ENCODE data around the gene OBSCN.

OBSCN gene

DNA sequence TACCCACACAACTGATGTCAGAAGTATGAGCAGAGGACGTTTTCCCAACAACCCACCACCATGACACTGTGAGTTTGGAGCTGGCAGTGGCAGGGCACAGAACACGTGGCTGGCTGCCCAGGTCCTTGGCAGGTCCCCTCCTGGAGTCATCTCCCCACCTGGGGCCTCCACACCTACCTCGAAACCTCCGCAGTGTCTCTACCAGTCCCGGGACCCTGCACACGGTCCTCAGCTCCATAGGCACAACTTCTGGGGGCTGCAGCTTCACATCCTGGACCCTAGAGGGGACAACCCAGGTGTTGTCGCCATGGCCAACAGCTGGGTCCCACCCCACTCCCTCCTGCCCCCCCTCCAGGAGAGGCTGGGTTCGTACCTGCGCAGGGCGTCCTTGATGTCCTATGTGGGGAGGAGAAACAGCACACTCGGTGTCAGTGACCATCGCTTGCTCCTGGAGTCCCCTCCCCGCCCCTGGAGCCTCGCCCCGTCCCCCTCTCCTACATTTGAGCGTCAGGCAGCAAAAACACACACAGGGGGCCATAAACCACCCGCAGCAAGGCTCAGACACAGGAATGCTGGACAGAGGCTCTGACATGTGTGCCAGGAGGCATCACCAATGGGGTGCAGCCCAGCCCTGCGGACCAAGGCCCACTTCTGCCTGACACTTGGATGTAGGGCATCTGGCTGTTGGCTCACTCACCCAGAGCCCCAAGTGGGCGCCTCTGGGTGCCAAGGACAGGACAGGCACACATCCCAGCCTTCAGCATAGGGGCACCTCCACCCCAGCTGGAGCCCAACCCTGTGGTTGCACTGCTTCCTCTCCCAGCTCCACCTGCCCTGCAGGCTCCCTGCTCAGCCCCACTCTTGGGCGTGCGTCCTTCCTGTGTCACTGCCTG is 189.2 kb downstream of the OBSCN start:
- DNase-seq (ENCODE audit: low read depth): no peak
- TF ChIP-seq, protein P1, sequence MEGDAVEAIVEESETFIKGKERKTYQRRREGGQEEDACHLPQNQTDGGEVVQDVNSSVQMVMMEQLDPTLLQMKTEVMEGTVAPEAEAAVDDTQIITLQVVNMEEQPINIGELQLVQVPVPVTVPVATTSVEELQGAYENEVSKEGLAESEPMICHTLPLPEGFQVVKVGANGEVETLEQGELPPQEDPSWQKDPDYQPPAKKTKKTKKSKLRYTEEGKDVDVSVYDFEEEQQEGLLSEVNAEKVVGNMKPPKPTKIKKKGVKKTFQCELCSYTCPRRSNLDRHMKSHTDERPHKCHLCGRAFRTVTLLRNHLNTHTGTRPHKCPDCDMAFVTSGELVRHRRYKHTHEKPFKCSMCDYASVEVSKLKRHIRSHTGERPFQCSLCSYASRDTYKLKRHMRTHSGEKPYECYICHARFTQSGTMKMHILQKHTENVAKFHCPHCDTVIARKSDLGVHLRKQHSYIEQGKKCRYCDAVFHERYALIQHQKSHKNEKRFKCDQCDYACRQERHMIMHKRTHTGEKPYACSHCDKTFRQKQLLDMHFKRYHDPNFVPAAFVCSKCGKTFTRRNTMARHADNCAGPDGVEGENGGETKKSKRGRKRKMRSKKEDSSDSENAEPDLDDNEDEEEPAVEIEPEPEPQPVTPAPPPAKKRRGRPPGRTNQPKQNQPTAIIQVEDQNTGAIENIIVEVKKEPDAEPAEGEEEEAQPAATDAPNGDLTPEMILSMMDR (IDR thresholded peaks at IDR 0.05; ENCODE audit: control insufficient read depth, extremely low read depth, insufficient read depth): no peak

DNA sequence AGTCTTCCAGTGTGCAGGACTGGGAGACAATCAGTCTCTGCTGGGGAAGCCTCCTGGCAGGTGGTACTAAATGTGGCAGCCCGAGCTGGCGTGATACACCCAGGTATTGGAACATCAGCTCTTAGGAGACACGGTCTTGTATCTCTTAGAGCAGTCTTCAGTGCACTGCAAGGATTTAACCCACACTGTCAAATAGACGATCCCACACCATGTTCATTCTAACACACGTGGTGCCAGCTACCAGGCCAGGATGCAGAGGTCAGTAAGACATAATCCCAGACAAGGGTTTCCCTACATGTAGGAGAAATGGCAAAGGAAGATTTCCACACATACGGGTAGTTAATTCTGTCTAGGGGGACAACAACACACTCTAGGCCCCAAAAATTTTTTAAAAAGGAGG is 190.1 kb downstream of the OBSCN start:
- DNase-seq (ENCODE audit: low read depth): no peak
- no peak overlapping the region for H3K4me3 ChIP-seq (ENCODE audit: low read depth, low read length)
- TF ChIP-seq, protein P1 (IDR thresholded peaks at IDR 0.05; ENCODE audit: control insufficient read depth, extremely low read depth, insufficient read depth): no peak

More for the DNA sequence above, 189.2 kb downstream of the OBSCN start:
- no peak overlapping the region for H3K4me3 ChIP-seq (ENCODE audit: low read depth, low read length)

DNA sequence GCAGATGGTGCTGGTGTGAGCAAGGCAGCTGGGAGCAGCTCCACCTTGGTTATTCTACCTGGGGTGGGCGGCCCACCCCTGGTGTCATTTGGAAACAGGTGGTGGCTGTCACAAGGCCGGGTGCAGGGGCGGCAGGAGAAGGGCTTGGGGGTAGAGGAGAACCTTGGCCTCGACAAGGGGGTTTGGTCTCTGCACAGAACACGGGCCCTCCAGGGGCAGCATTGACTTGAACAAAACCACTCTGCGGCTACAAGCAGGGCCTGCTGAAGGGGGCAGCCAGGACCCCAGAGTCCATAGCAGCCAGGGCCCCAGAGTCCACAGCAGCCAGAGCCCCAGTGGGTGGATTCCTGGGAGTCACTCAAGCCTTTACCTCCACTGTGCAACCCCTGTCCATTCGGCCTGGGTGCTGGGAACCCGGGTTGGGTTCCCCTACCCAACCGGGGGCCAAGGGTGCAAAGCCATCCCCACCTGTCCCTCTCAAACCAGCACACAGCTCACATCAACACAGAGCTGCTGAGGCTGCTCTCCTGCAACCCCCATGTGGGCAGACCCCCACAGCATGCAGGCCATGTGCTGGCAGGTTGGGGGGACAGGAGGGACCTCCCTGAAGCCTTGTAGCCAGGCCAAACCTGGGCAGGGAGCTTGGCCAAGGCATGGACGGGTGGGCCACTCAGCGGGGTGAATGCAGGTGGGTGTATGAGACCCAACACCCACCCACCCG is 191.1 kb downstream of the OBSCN start:
- no peak for DNase-seq (ENCODE audit: low read depth)
- no peak overlapping the region for H3K4me3 ChIP-seq (ENCODE audit: low read depth, low read length)
- TF ChIP-seq, protein P1 (IDR thresholded peaks at IDR 0.05; ENCODE audit: control insufficient read depth, extremely low read depth, insufficient read depth): no peak

DNA sequence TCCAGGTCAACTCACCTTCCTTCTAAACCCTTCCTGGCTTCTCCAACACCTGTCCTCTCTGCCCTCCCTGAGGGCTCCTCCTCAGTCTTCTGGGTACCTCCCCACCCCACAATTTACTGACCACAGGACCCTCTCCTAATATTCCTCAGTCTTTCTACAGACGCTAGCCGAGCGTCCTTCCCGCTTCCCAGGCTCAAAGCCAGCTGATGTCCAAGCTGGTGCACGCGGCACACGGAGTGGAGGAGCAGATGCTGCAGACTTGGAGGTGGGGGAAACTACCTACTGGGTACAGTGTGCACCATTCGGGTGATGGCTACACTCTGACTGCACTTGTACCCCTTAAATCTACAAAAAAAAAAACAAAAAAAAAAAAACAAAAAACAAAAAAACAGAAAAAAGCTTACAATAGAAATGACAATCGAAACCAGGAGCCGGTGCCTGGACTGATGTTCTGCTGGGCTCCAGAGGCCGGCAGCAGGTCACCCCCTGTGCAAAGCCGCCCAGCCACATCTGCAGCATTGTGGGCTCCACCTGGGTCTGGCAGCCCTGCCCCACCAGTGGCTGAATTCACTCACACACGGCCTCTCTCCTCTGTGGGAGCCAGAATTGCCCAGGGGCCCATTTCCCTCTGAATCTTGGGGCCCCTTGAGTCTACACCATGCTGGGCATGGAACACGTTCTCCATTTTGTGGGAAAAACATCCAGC is 191.8 kb downstream of the OBSCN start:
- DNase-seq (ENCODE audit: low read depth): no peak
- TF ChIP-seq, protein P1 (IDR thresholded peaks at IDR 0.05; ENCODE audit: control insufficient read depth, extremely low read depth, insufficient read depth): no peak
- no peak overlapping the region for H3K4me3 ChIP-seq (ENCODE audit: low read depth, low read length)

DNA sequence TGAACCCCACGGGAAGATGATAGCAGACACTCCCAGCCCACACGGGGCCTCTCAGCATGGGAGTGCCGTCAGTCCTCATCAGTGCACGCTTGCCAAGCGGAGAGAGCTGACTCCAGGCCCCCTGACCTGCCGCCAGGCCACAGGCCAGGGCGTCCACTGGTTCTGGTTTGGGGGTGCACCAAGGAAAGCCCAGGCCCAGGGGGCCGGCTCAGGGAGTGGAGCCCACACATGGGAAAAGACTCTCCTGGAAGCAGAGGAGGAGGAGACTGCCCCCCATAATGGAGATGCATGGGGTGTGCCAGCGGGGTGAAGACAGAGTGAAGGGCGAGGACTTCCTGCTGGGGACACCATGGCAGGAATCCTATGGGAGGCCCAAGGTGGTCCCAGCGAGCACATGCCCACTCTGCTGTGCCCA is 192.4 kb downstream of the OBSCN start:
- no peak for DNase-seq (ENCODE audit: low read depth)
- no peak overlapping the region for H3K4me3 ChIP-seq (ENCODE audit: low read depth, low read length)
- TF ChIP-seq, protein P1 (IDR thresholded peaks at IDR 0.05; ENCODE audit: control insufficient read depth, extremely low read depth, insufficient read depth): no peak

DNA sequence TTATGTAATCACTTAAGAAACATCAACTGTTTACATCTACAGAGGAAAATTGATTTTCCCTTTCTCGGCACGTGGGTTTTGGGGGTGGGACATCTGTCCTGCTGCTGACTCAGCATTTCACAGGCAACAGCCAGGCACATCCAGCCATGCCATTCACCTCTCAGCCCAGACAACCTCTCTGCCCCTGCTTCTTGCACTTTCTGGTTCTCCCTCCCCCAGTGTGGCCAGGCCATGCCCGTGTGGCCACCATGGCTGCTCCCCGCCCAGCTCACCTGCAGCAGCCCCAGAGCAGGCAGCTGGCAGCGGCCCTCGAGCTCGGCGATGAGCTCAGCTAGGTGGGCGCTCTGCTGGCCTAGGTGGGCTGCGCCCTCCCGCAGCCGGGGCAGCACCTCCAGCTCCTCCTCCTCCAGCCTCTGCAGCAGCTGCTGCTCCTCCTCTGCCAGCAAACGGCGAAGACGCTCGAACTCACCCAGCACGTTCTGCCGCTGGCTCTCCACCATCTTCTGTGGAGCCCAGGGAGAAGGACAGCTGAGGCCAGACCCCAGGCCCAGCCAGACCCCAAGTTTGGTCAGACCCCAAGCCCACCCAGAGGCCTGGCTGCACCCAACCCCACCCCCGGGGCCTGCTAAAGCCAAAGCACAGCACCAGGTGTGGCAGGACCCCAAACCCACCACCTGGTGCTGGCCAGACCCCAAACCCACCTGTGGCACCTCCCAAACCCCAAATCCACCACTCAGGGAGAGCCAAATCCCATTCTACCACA is 193.0 kb downstream of the OBSCN start:
- DNase-seq (ENCODE audit: low read depth): no peak
- H3K4me3 ChIP-seq (ENCODE audit: low read depth, low read length): no peak overlapping the region
- TF ChIP-seq, protein P1 (IDR thresholded peaks at IDR 0.05; ENCODE audit: control insufficient read depth, extremely low read depth, insufficient read depth): no peak

All from LNCaP clone FGC (cell line).